Bronchial epithelial cell (primary cell): Measurements from ENCODE around the gene FAIM2. TPM values are rescaled to one million over a fixed set of nuclear protein-coding genes. Genes with fewer than 3 reads are reported as not detected.

ENCODE experiments used
- DNase-seq: peaks from one replicate; pipeline ENCODE4 v3.0.0-alpha.2; 2010; ENCODE audit warnings: low read depth
- FAIRE-seq: peaks from 2 replicates; lab custom pipeline; 2011; peaks lifted over from hg19 to GRCh38; lab: Jason Lieb, UNC
- H3K27me3 ChIP-seq: 2 replicates; pipeline ENCODE4 v1.5.1; 2011; ENCODE audit warnings: low read length; ENCODE audit not compliant: control insufficient read depth, insufficient read depth
- H3K36me3 ChIP-seq: 2 replicates; pipeline ENCODE4 v1.5.1; 2011; ENCODE audit warnings: low read length; ENCODE audit not compliant: control insufficient read depth, insufficient read depth
- H3K4me3 ChIP-seq: 2 replicates; pipeline ENCODE4 v1.5.1; 2011; ENCODE audit warnings: mild to moderate bottlenecking, low read depth, low read length, control low read depth
- total RNA-seq: library from RNA; depleted of rRNA; stranded (reverse); fragments of >200 nt; gene quantifications from 2 replicates; pipeline ENCODE4 v1.2.1, GENCODE V29; 2014
- TF ChIP-seq, protein P1 (sequence below): IDR thresholded peaks from 2 replicates; pipeline ENCODE4 v1.5.1; 2011; ENCODE audit warnings: mild to moderate bottlenecking, moderate library complexity, low read length, control low read depth, inconsistent platforms; ENCODE audit not compliant: insufficient read depth, severe bottlenecking

The FAIM2 gene
- total RNA-seq, 1 donor from 2014 or later: 0.53 TPM

DNA sequence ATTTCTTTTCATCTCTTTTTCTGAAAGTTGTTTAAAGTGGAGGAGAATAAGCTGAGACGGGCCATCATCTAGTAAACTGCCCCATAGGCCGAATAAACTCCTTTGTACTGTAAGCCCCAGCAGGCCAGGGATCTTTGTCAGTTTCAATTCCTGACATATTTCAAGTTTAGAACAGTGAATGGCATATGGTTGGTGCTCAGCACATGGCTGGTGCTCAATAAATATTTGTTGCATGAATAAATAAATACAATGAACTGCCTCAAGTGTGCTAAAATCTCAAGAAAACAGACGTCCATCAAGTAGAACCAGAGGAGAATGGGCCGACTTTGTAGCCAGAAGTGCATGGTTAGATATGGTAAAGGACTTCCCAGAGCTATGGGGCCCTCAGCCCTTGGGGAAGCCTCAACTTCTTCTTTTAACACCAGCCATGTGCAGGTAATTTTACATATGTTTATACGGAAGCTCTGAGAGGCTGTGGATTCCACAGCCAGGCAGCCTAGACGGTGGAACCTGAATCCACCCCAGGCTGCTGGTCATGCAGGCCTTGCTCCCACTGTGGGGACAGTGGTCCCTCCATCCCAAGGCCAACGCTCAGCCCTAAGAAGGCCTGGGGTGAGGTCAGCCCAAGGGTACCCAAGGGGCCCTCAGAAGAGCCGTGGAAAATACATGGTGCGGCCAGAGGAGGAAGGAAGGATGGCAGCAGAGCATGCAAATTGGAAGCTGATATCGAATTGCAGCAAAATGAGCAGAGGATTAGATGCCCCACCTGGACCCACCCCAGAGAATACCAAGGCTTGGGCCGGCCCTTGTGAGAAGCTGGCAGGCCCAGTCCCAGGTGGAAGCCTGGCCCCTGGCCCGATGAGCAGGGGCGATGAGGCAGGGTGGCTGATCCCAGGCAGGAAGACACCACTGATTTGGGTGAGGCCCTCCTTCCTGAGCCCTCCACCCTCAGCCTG lies 38.1 kb upstream of the FAIM2 start:
- H3K36me3 ChIP-seq: no peaks in the 10 kb centered on the region
- no peaks in the 10 kb centered on the region for H3K27me3 ChIP-seq
- TF ChIP-seq, protein P1, sequence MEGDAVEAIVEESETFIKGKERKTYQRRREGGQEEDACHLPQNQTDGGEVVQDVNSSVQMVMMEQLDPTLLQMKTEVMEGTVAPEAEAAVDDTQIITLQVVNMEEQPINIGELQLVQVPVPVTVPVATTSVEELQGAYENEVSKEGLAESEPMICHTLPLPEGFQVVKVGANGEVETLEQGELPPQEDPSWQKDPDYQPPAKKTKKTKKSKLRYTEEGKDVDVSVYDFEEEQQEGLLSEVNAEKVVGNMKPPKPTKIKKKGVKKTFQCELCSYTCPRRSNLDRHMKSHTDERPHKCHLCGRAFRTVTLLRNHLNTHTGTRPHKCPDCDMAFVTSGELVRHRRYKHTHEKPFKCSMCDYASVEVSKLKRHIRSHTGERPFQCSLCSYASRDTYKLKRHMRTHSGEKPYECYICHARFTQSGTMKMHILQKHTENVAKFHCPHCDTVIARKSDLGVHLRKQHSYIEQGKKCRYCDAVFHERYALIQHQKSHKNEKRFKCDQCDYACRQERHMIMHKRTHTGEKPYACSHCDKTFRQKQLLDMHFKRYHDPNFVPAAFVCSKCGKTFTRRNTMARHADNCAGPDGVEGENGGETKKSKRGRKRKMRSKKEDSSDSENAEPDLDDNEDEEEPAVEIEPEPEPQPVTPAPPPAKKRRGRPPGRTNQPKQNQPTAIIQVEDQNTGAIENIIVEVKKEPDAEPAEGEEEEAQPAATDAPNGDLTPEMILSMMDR: no peak
- no peak overlapping the region for H3K4me3 ChIP-seq
- DNase-seq (no peak), FAIRE-seq (no peak)

DNA sequence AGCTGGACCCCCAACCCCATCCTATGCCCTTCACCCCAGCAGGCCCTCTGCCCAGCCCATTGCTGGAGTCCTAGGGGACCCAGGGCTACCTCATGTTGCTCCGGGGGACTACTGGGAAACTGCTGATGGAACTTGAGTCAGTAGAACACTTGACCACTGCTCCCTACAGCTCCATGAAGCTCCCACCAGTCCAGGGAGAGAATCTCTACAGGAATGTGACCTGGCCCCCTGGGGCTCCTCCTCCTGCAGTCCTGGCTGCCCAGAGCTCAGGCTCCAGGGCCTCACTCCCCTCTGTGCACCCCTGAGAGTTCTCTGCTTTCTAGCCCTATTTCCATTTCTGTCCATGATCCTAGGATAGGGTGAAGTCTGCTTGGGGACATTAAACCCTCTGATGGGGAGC lies 36.0 kb upstream of the FAIM2 start:
- Histone ChIP-seq H3K4me3 (no peak overlapping the region), H3K27me3 (no peaks in the 10 kb centered on the region), H3K36me3 (no peaks in the 10 kb centered on the region)
- DNase-seq (no peak), FAIRE-seq (no peak)
- TF ChIP-seq, protein P1: no peak

DNA sequence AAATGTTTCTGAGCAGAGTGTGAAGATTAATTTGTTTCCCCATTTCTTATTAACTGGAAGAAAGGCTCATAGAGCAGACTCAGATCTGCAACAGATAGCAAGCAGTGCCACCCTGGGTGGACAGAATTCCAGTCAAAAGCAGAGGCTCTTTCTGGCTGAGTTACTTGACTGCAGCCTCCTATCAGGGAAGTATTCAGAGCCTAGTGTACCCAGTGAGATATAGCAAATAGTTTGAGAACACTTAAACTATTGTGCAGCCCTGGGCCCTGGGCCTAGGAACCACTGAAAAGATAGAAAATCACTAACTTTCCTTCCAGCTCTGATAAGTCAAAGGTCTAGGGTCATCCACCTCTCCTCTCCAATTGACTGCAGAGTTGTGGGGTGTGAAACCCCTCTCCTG lies 35.6 kb upstream of the FAIM2 start:
- Histone ChIP-seq H3K36me3 (no peaks in the 10 kb centered on the region), H3K27me3 (no peaks in the 10 kb centered on the region), H3K4me3 (no peak overlapping the region)
- no peak for DNase-seq
- TF ChIP-seq, protein P1: no peak
- FAIRE-seq: no peak

DNA sequence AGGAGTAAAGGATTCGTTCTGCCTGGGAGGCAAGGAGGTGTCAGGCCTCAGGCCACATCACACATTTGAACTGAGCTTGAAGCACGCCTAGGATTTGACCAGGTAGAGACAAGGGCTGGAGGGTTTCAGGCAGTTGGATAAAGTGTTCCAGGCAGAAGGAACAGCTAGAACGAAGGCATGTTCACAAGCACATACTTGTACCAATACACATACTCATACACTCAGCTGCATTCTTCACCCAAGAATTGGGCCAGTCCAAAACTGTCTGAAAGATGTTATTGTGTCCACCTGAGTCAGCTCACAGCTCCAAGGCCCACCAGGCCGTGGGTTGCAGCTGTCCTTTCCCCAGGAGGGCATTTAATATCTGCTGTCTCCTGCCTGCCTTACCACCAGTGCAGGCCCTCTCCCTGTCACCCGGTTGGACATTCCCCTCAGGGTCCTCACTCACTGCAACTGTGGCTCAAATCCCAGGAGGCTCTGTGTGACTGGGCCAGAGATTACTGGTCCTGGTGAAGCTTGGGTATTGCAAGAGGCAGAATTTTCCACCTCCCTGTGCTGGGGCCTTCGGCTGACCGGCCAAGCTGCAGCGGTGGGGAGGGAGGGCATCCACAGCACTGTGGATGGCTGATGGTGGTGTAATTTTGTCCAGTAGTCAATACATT lies 34.1 kb upstream of the FAIM2 start:
- Histone ChIP-seq H3K4me3 (no peak overlapping the region), H3K36me3 (no peaks in the 10 kb centered on the region), H3K27me3 (no peaks in the 10 kb centered on the region)
- peak; percentile 86 for FAIRE-seq
- DNase-seq: peak; percentile 90
- TF ChIP-seq, protein P1: no peak

DNA sequence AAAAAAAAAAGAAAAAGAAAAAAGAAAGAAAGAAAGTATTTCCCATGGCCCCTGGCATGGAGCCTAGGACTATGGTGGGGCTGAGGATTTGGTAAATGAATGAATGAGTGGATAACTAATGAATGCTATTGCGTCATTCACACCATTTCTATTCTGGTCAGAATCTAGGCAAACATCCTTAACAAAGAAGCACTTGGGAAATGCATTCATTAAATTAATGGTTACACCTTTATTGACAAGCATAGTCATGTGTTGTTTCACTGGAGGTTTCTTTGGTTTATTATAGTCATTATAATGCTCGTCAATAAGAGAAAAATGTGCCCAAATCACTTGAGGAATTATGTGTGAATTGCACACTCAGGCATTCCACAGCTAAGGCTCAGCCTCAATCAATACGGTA lies 33.2 kb upstream of the FAIM2 start:
- H3K4me3 ChIP-seq: no peak overlapping the region
- no peaks in the 10 kb centered on the region for H3K27me3 ChIP-seq
- H3K36me3 ChIP-seq: no peaks in the 10 kb centered on the region
- no peak for FAIRE-seq
- TF ChIP-seq, protein P1: no peak
- DNase-seq: peak; percentile 80
